Transverse colon (tissue), 4 donors: ENCODE data around the gene CHST3. TPM values are rescaled to one million over a fixed set of nuclear protein-coding genes. Genes with fewer than 3 reads are reported as not detected.

Experiments
- DNase-seq: peaks from one replicate; pipeline ENCODE4 v3.0.0-alpha.2; 2019
- H3K27ac ChIP-seq, 4 donors: fragments of 200-600 bp; sonication (generic); 2 replicates each; pipeline ENCODE4 v1.5.1; 2016 to 2018; ENCODE audit warnings: inconsistent platforms in 4 of 4
- H3K27me3 ChIP-seq: fragments of 200-600 bp; sonication (generic); 2 replicates; pipeline ENCODE4 v1.5.1; 2017; ENCODE audit warnings: inconsistent platforms
- H3K36me3 ChIP-seq, 4 donors: fragments of 200-600 bp; sonication (generic); 2 replicates each; pipeline ENCODE4 v1.5.1; 2017 to 2019; ENCODE audit warnings: inconsistent platforms in 4 of 4
- H3K4me1 ChIP-seq, 4 donors: fragments of 200-600 bp; sonication (generic); 2 replicates each; pipeline ENCODE4 v1.5.1; 2017 to 2020; ENCODE audit warnings: inconsistent platforms in 4 of 4
- H3K4me3 ChIP-seq, 4 donors: fragments of 200-600 bp; sonication (generic); 1 replicate in 1 of 4; 2 replicates in 3 of 4; pipeline versions ENCODE4 v1.5.1 to v1.6.1; 2017 to 2019; ENCODE audit warnings: inconsistent platforms in 4 of 4
- H3K9me3 ChIP-seq, 2 donors: fragments of 200-600 bp; sonication (generic); 2 replicates each; pipeline ENCODE4 v1.5.1; 2017 to 2019; ENCODE audit warnings: inconsistent platforms in 2 of 2
- CTCF ChIP-seq, 5 experiments: fragments of 200-600 bp in 3 of 5; fragments of 450-650 bp in 2 of 5; sonication (generic) in 3 of 5; IDR thresholded peaks; 1 replicate in 2 of 5; 2 replicates in 3 of 5; pipeline ENCODE4 v1.5.1; 2016 to 2017; ENCODE audit warnings: antibody characterized with exemption in 5 of 5, inconsistent platforms in 3 of 5, mild to moderate bottlenecking in 2 of 5, moderate library complexity in 1 of 5
- EP300 ChIP-seq: sonication (generic); formaldehyde crosslinking; IDR thresholded peaks from one replicate; pipeline ENCODE4 v1.6.1; 2017; ENCODE audit warnings: antibody characterized with exemption, low read depth
- POLR2A ChIP-seq: fragments of 450-650 bp; IDR thresholded peaks from one replicate; pipeline ENCODE4 v1.6.1; 2016; ENCODE audit warnings: antibody characterized with exemption, mild to moderate bottlenecking, moderate library complexity
- POLR2AphosphoS5 ChIP-seq, 3 donors: sonication (generic); formaldehyde crosslinking; IDR thresholded peaks; one replicate each; pipeline ENCODE4 v1.6.1; 2016; ENCODE audit warnings: antibody characterized with exemption in 3 of 3
- WGBS, 2 donors: methylation state at CpG; one replicate each; pipeline ENCODE4 v1.1.5; 2018; ENCODE audit warnings: low coverage in 1 of 2; 5-methylcytosine and 5-hydroxymethylcytosine counted together
- in situ Hi-C, 4 donors: fragments of 200-750 bp; cut with MboI; loops; one replicate each; pipeline versions ENCODE4 v1.15.0 to v1.15.1; 2017; ENCODE audit warnings: low sequenced_read_pairs in 3 of 4, low pct_ligation_motif_present in 1 of 4, low pct_unique_long_range_greater_than_20kb in 1 of 4
- intact Hi-C: fragments of 100-400 bp; cut with DNase I; formaldehyde crosslinking; loops from one replicate; pipeline ENCODE4 v1.15.1; 2023; ENCODE audit warnings: low total_unique reads
- total RNA-seq, 4 donors: library from RNA; depleted of rRNA; stranded (reverse); fragments of >200 nt; gene quantifications; one replicate each; pipeline ENCODE4 v1.1.0, GENCODE V29; 2016

CHST3 gene
- total RNA-seq, 4 donors from 2014 or later: 1.6 to 10.5 (median 3.9) TPM

GRCh38 chr10:71969929-71970328, 5.7 kb downstream of the CHST3 start:
- Histone ChIP-seq H3K9me3 (no peaks in the 10 kb centered on the region), H3K4me1 (peaks cover 5 to 30% (median 22%) of the 10 kb centered on the region in 4 donors), H3K27me3 (peaks cover 9% of the 10 kb centered on the region), H3K4me3 (no peak overlapping the region), H3K36me3 (no peaks in the 10 kb centered on the region), H3K27ac (peak overlapping the region; percentile 18 to 73 (median 56))
- intact Hi-C loops: loop anchor here (5.0 kb wide), 1 partner anchor 37 kb away; no protein-coding TSS in a partner anchor
- no peak for TF ChIP-seq POLR2AphosphoS5 (IDR thresholded peaks at IDR 0.05)
- TF ChIP-seq CTCF (IDR thresholded peaks at IDR 0.05): no peak
- TF ChIP-seq EP300: no peak
- TF ChIP-seq POLR2A: no peak
- no peak for DNase-seq
- WGBS, 2 donors: 57 to 70% methylated on average over 1 to 10 of the region's 10 CpGs
- in situ Hi-C loops: no loop called here

GRCh38 chr10:71970331-71970730, 6.1 kb downstream of the CHST3 start:
- peak overlapping the region; percentile 18 to 73 (median 56) for H3K27ac ChIP-seq
- TF ChIP-seq POLR2AphosphoS5 (IDR thresholded peaks at IDR 0.05) (no peak), CTCF (IDR thresholded peaks at IDR 0.05) (peak in 2 of 5 experiments; percentile 15 to 24)
- intact Hi-C loops (loop anchor here (5.0 kb wide), 1 partner anchor 37 kb away; no protein-coding TSS in a partner anchor), in situ Hi-C loops (no loop called here)
- H3K27me3 ChIP-seq: peaks cover 5% of the 10 kb centered on the region
- no peaks in the 10 kb centered on the region for H3K9me3 ChIP-seq
- no peaks in the 10 kb centered on the region for H3K36me3 ChIP-seq
- H3K4me1 ChIP-seq: peaks cover 7 to 34% (median 25%) of the 10 kb centered on the region in 4 donors
- WGBS, 2 donors: 50 to 53% methylated on average over 2 to 9 of the region's 10 CpGs
- no peak for DNase-seq
- H3K4me3 ChIP-seq: no peak overlapping the region

GRCh38 chr10:71970869-71971268, 6.7 kb downstream of the CHST3 start:
- WGBS, 2 donors: 74% methylated on average over 4 of the region's 4 CpGs; no CpG with 5 or more reads in 1 of the 2 donors
- Histone ChIP-seq H3K9me3 (no peaks in the 10 kb centered on the region), H3K27me3 (no peaks in the 10 kb centered on the region), H3K4me3 (no peak overlapping the region), H3K36me3 (no peaks in the 10 kb centered on the region), H3K4me1 (peaks cover 12 to 39% (median 28%) of the 10 kb centered on the region in 4 donors), H3K27ac (peak overlapping the region in 1 of 4 donors; percentile 73)
- in situ Hi-C loops: no loop called here
- no peak for TF ChIP-seq CTCF (IDR thresholded peaks at IDR 0.05)
- TF ChIP-seq EP300: no peak
- no peak for TF ChIP-seq POLR2AphosphoS5 (IDR thresholded peaks at IDR 0.05)
- no peak for TF ChIP-seq POLR2A
- no peak for DNase-seq
- intact Hi-C loops: loop anchor here (5.0 kb wide), 1 partner anchor 36 kb away; no protein-coding TSS in a partner anchor

- H3K36me3 ChIP-seq: no peaks in the 10 kb centered on the region
- in situ Hi-C loops: no loop called here
- TF ChIP-seq POLR2AphosphoS5 (IDR thresholded peaks at IDR 0.05) (no peak), CTCF (IDR thresholded peaks at IDR 0.05) (no peak), EP300 (no peak), POLR2A (no peak)
- no peak for DNase-seq
- 83% methylated on average over 13 of the region's 13 CpGs; no CpG with 5 or more reads in 1 of the 2 donors for WGBS, 2 donors
- no peak overlapping the region for H3K4me3 ChIP-seq
- peak overlapping the region in 1 of 4 donors; percentile 73 for H3K27ac ChIP-seq
- H3K4me1 ChIP-seq: peaks cover 17 to 44% (median 32%) of the 10 kb centered on the region in 4 donors
- H3K9me3 ChIP-seq: no peaks in the 10 kb centered on the region
- intact Hi-C loops: loop anchor here (5.0 kb wide), 1 partner anchor 36 kb away; no protein-coding TSS in a partner anchor
- H3K27me3 ChIP-seq: no peaks in the 10 kb centered on the region
Measured at GRCh38 chr10:71971311-71971731, 7.1 kb downstream of the CHST3 start.
